ENCODE results near the gene RNF220.
A peak's percentile ranks its signal among the peaks of the same experiment; 100 is the strongest.

Gene RNF220

GRCh38 chr1:44647896-44648295 lies 242.8 kb downstream of the RNF220 start:
- peaks cover 29% of the 10 kb centered on the region for H3K36me3 ChIP-seq (ENCODE audit: control insufficient read depth, insufficient read depth, low read length)
- H3K27me3 ChIP-seq (ENCODE audit: control insufficient read depth, insufficient read depth, low read length), result no peaks in the 10 kb centered on the region
- WGBS (ENCODE audit: insufficient coverage, insufficient read length), result no CpG with 5 or more reads among the region's 2 CpGs
- no peak overlapping the region for H3K4me3 ChIP-seq (ENCODE audit: low read length)
- H3K4me1 ChIP-seq (ENCODE audit: control insufficient read depth, insufficient read depth, low read length), result no peaks in the 10 kb centered on the region; the same call in 1 of the 2 replicates
- no peak for DNase-seq (ENCODE audit: low read depth, low spot score)
- no peaks in the 10 kb centered on the region for H3K9me3 ChIP-seq (ENCODE audit: control insufficient read depth, insufficient read depth, low read length)
- no peak overlapping the region for H3K27ac ChIP-seq (ENCODE audit: low read length)

- no CpG with 5 or more reads among the region's 13 CpGs for WGBS (ENCODE audit: insufficient coverage, insufficient read length)
- Histone ChIP-seq H3K9me3 (ENCODE audit: control insufficient read depth, insufficient read depth, low read length) (no peaks in the 10 kb centered on the region), H3K4me3 (ENCODE audit: low read length) (no peak overlapping the region), H3K27ac (ENCODE audit: low read length) (no peak overlapping the region), H3K36me3 (ENCODE audit: control insufficient read depth, insufficient read depth, low read length) (peaks cover 27% of the 10 kb centered on the region), H3K27me3 (ENCODE audit: control insufficient read depth, insufficient read depth, low read length) (no peaks in the 10 kb centered on the region), H3K4me1 (ENCODE audit: control insufficient read depth, insufficient read depth, low read length) (no peaks in the 10 kb centered on the region; the same call in 1 of the 2 replicates)
- no peak for DNase-seq (ENCODE audit: low read depth, low spot score)
Measured at GRCh38 chr1:44648529-44649250, 243.6 kb downstream of the RNF220 start.

- no peak overlapping the region for H3K27ac ChIP-seq (ENCODE audit: low read length)
- no CpG with 5 or more reads among the region's 13 CpGs for WGBS (ENCODE audit: insufficient coverage, insufficient read length)
- H3K4me1 ChIP-seq (ENCODE audit: control insufficient read depth, insufficient read depth, low read length), result no peaks in the 10 kb centered on the region; the same call in 1 of the 2 replicates
- DNase-seq (ENCODE audit: low read depth, low spot score), result no peak
- H3K9me3 ChIP-seq (ENCODE audit: control insufficient read depth, insufficient read depth, low read length), result no peaks in the 10 kb centered on the region
- peaks cover 23% of the 10 kb centered on the region for H3K36me3 ChIP-seq (ENCODE audit: control insufficient read depth, insufficient read depth, low read length)
- no peaks in the 10 kb centered on the region for H3K27me3 ChIP-seq (ENCODE audit: control insufficient read depth, insufficient read depth, low read length)
- H3K4me3 ChIP-seq (ENCODE audit: low read length), result no peak overlapping the region
Measured at GRCh38 chr1:44649788-44650158, 244.7 kb downstream of the RNF220 start.

- no peaks in the 10 kb centered on the region for H3K27me3 ChIP-seq (ENCODE audit: control insufficient read depth, insufficient read depth, low read length)
- peaks cover 18% of the 10 kb centered on the region for H3K36me3 ChIP-seq (ENCODE audit: control insufficient read depth, insufficient read depth, low read length)
- WGBS (ENCODE audit: insufficient coverage, insufficient read length), result no CpG with 5 or more reads among the region's 23 CpGs
- no peak for DNase-seq (ENCODE audit: low read depth, low spot score)
- no peaks in the 10 kb centered on the region; the same call in 1 of the 2 replicates for H3K4me1 ChIP-seq (ENCODE audit: control insufficient read depth, insufficient read depth, low read length)
- H3K27ac ChIP-seq (ENCODE audit: low read length), result no peak overlapping the region
- no peak overlapping the region for H3K4me3 ChIP-seq (ENCODE audit: low read length)
- H3K9me3 ChIP-seq (ENCODE audit: control insufficient read depth, insufficient read depth, low read length), result no peaks in the 10 kb centered on the region
Measured at GRCh38 chr1:44650159-44650831, 245.2 kb downstream of the RNF220 start.

GRCh38 chr1:44651069-44651468 lies 246.0 kb downstream of the RNF220 start:
- Histone ChIP-seq H3K27me3 (ENCODE audit: control insufficient read depth, insufficient read depth, low read length) (no peaks in the 10 kb centered on the region), H3K4me3 (ENCODE audit: low read length) (no peak overlapping the region), H3K27ac (ENCODE audit: low read length) (no peak overlapping the region), H3K9me3 (ENCODE audit: control insufficient read depth, insufficient read depth, low read length) (no peaks in the 10 kb centered on the region), H3K4me1 (ENCODE audit: control insufficient read depth, insufficient read depth, low read length) (no peaks in the 10 kb centered on the region; the same call in 1 of the 2 replicates), H3K36me3 (ENCODE audit: control insufficient read depth, insufficient read depth, low read length) (peaks cover 15% of the 10 kb centered on the region)
- DNase-seq (ENCODE audit: low read depth, low spot score), result no peak
- WGBS (ENCODE audit: insufficient coverage, insufficient read length), result no CpG with 5 or more reads among the region's 8 CpGs

- Histone ChIP-seq H3K4me1 (ENCODE audit: control insufficient read depth, insufficient read depth, low read length) (no peaks in the 10 kb centered on the region; the same call in 1 of the 2 replicates), H3K4me3 (ENCODE audit: low read length) (no peak overlapping the region), H3K9me3 (ENCODE audit: control insufficient read depth, insufficient read depth, low read length) (no peaks in the 10 kb centered on the region), H3K36me3 (ENCODE audit: control insufficient read depth, insufficient read depth, low read length) (peaks cover 13% of the 10 kb centered on the region), H3K27me3 (ENCODE audit: control insufficient read depth, insufficient read depth, low read length) (no peaks in the 10 kb centered on the region), H3K27ac (ENCODE audit: low read length) (no peak overlapping the region)
- peak; percentile 85 for DNase-seq (ENCODE audit: low read depth, low spot score)
- WGBS (ENCODE audit: insufficient coverage, insufficient read length), result no CpG with 5 or more reads among the region's 7 CpGs
Measured at GRCh38 chr1:44652445-44653106, 247.5 kb downstream of the RNF220 start.

GRCh38 chr1:44653107-44653964 lies 248.3 kb downstream of the RNF220 start:
- Histone ChIP-seq H3K27ac (ENCODE audit: low read length) (no peak overlapping the region), H3K36me3 (ENCODE audit: control insufficient read depth, insufficient read depth, low read length) (peaks cover 10% of the 10 kb centered on the region), H3K27me3 (ENCODE audit: control insufficient read depth, insufficient read depth, low read length) (no peaks in the 10 kb centered on the region), H3K9me3 (ENCODE audit: control insufficient read depth, insufficient read depth, low read length) (no peaks in the 10 kb centered on the region), H3K4me1 (ENCODE audit: control insufficient read depth, insufficient read depth, low read length) (no peaks in the 10 kb centered on the region; the same call in 1 of the 2 replicates), H3K4me3 (ENCODE audit: low read length) (no peak overlapping the region)
- no CpG with 5 or more reads among the region's 11 CpGs for WGBS (ENCODE audit: insufficient coverage, insufficient read length)
- DNase-seq (ENCODE audit: low read depth, low spot score), result no peak

- H3K4me3 ChIP-seq (ENCODE audit: low read length), result no peak overlapping the region
- H3K36me3 ChIP-seq (ENCODE audit: control insufficient read depth, insufficient read depth, low read length), result peaks cover 7% of the 10 kb centered on the region
- DNase-seq (ENCODE audit: low read depth, low spot score), result no peak
- no peaks in the 10 kb centered on the region for H3K27me3 ChIP-seq (ENCODE audit: control insufficient read depth, insufficient read depth, low read length)
- H3K27ac ChIP-seq (ENCODE audit: low read length), result no peak overlapping the region
- no peaks in the 10 kb centered on the region for H3K9me3 ChIP-seq (ENCODE audit: control insufficient read depth, insufficient read depth, low read length)
- no peaks in the 10 kb centered on the region; the same call in 1 of the 2 replicates for H3K4me1 ChIP-seq (ENCODE audit: control insufficient read depth, insufficient read depth, low read length)
- WGBS (ENCODE audit: insufficient coverage, insufficient read length), result no CpG with 5 or more reads among the region's 35 CpGs
Measured at GRCh38 chr1:44654621-44655187, 249.6 kb downstream of the RNF220 start.

- no peaks in the 10 kb centered on the region for H3K4me1 ChIP-seq (ENCODE audit: control insufficient read depth, insufficient read depth, low read length)
- no peaks in the 10 kb centered on the region for H3K9me3 ChIP-seq (ENCODE audit: control insufficient read depth, insufficient read depth, low read length)
- H3K27me3 ChIP-seq (ENCODE audit: control insufficient read depth, insufficient read depth, low read length), result no peaks in the 10 kb centered on the region
- H3K4me3 ChIP-seq (ENCODE audit: low read length), result no peak overlapping the region
- no CpG with 5 or more reads among the region's 5 CpGs for WGBS (ENCODE audit: insufficient coverage, insufficient read length)
- DNase-seq (ENCODE audit: low read depth, low spot score), result no peak
- H3K36me3 ChIP-seq (ENCODE audit: control insufficient read depth, insufficient read depth, low read length), result peaks cover 2% of the 10 kb centered on the region; the same call in 1 of the 2 replicates
- no peak overlapping the region for H3K27ac ChIP-seq (ENCODE audit: low read length)
Measured at GRCh38 chr1:44655609-44656008, 250.6 kb downstream of the RNF220 start.
